Stimulated activated naive CD8-positive, alpha-beta T cell treated with anti-CD3 and anti-CD28 coated beads, Interleukin-15, Interleukin-2, amounts not matched to agents 100 ng/mL and 50 ng/mL, for 24 hours (primary cell): ENCODE data around the gene SLC22A16.

Experiments
- H3K27ac Mint-ChIP-seq: one replicate; pipeline ENCODE4 v1.8.0; 2021; ENCODE audit warnings: mild to moderate bottlenecking, mixed read lengths
- H3K27me3 Mint-ChIP-seq: one replicate; pipeline ENCODE4 v1.8.0; 2021; ENCODE audit warnings: mixed read lengths
- H3K36me3 Mint-ChIP-seq: one replicate; pipeline ENCODE4 v1.8.0; 2021; ENCODE audit warnings: low read depth, mixed read lengths
- H3K4me1 Mint-ChIP-seq: one replicate; pipeline ENCODE4 v1.8.0; 2021; ENCODE audit warnings: low read depth, mixed read lengths
- H3K4me3 Mint-ChIP-seq: one replicate; pipeline ENCODE4 v1.8.0; 2021; ENCODE audit warnings: mild to moderate bottlenecking, mixed read lengths
- H3K9me3 Mint-ChIP-seq: one replicate; pipeline ENCODE4 v1.8.0; 2021; ENCODE audit warnings: mixed read lengths

Gene SLC22A16

GRCh38 chr6:110387986-110388385 lies 88.4 kb downstream of the SLC22A16 start:
- no peak overlapping the region for H3K27ac Mint-ChIP-seq
- H3K36me3 Mint-ChIP-seq, result no peaks in the 10 kb centered on the region
- peaks cover 25% of the 10 kb centered on the region for H3K4me1 Mint-ChIP-seq
- H3K4me3 Mint-ChIP-seq, result no peak overlapping the region
- H3K27me3 Mint-ChIP-seq, result no peaks in the 10 kb centered on the region
- H3K9me3 Mint-ChIP-seq, result no peaks in the 10 kb centered on the region

GRCh38 chr6:110385458-110385863 lies 91.0 kb downstream of the SLC22A16 start:
- Mint-ChIP-seq H3K36me3 (no peaks in the 10 kb centered on the region), H3K4me1 (peaks cover 21% of the 10 kb centered on the region)

GRCh38 chr6:110378552-110378951 lies 97.9 kb downstream of the SLC22A16 start:
- no peak overlapping the region for H3K4me3 Mint-ChIP-seq
- H3K27me3 Mint-ChIP-seq, result no peaks in the 10 kb centered on the region
- H3K9me3 Mint-ChIP-seq, result peaks cover 6% of the 10 kb centered on the region
- H3K27ac Mint-ChIP-seq, result no peak overlapping the region
- no peaks in the 10 kb centered on the region for H3K36me3 Mint-ChIP-seq
- H3K4me1 Mint-ChIP-seq, result no peaks in the 10 kb centered on the region

More at GRCh38 chr6:110385458-110385863, 91.0 kb downstream of the SLC22A16 start:
- Mint-ChIP-seq H3K4me3 (no peak overlapping the region), H3K9me3 (peaks cover 6% of the 10 kb centered on the region), H3K27me3 (no peaks in the 10 kb centered on the region), H3K27ac (no peak overlapping the region)
